ENCODE data around the gene OTUD3.

GRCh38 chr1:19918057-19918456 lies 35.9 kb downstream of the OTUD3 start:
- TF ChIP-seq SUZ12 (IDR thresholded peaks at IDR 0.05; ENCODE audit: low read depth, low read length): no peak
- TF ChIP-seq BRCA1 (CRISPR knock-in tag; IDR thresholded peaks at IDR 0.05): no peak
- no peak for TF ChIP-seq CHD2 (IDR thresholded peaks at IDR 0.05; ENCODE audit: low read depth, low read length)
- no peak for TF ChIP-seq ELK4 (CRISPR knock-in tag; IDR thresholded peaks at IDR 0.05; ENCODE audit: borderline replicate concordance)
- no peak for TF ChIP-seq MEIS2 (CRISPR knock-in tag; IDR thresholded peaks at IDR 0.05)
- TF ChIP-seq ZNF10 (CRISPR knock-in tag; IDR thresholded peaks at IDR 0.05; ENCODE audit: borderline replicate concordance, low read depth): no peak
